ENCODE measurements around the gene REV3L. TPM values are rescaled to one million over a fixed set of nuclear protein-coding genes. Genes with fewer than 3 reads are reported as not detected.

The REV3L gene
- total RNA-seq, 5 donors from 2014 or later (not counting 1 experiment from before 2014, with no cell fraction given) = 18.0 to 27.6 (median 22.1) TPM

DNA sequence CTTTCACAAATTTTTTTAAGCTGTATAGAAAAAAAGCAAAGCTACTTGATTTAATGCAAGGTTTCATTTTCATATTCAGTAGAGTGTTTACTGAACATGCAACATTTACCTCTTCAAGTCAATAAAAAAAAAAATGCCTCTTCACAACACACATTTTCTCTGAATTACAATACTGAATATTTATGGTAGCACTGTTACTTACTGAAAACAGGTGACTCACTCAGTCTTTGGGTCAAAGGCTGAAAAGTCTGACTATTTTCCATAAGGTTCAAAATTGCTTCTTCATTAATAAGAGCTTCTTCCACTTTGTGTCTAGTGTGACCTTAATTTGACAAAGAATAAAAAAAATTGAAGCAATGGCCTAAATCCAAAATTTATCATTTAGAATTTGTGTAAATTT lies 101.9 kb downstream of the REV3L start:
- Histone ChIP-seq H3K36me3 (ENCODE audit: control insufficient read depth in 2 of 2, extremely low read depth in 1 of 2, insufficient read depth in 1 of 2, low read length in 1 of 2) (peaks cover 0 to 41% of the 10 kb centered on the region in 2 donors), H3K4me3 (ENCODE audit: control insufficient read depth in 1 of 2, extremely low read depth in 1 of 2, low read length in 1 of 2) (no peak overlapping the region), H3K4me1 (ENCODE audit: control insufficient read depth in 1 of 2, extremely low read depth in 1 of 2, insufficient read depth in 2 of 2, low read length in 2 of 2) (no peaks in the 10 kb centered on the region), H3K27me3 (replicated peaks in 1 of 2; ENCODE audit: control insufficient read depth in 2 of 2, extremely low read depth in 1 of 2, insufficient read depth in 2 of 2, low read length in 1 of 2) (no peaks in the 10 kb centered on the region), H3K27ac (ENCODE audit: low read length) (no peak overlapping the region), H3K9me3 (no peaks in the 10 kb centered on the region)
- ChIA-PET CTCF (interaction anchor here in 1 of 2 donors (0.6 kb wide), 1 partner anchor 110 kb away, joined by 3 read pairs; no protein-coding TSS in a partner anchor), POLR2A (no interaction called here)
- Mint-ChIP-seq H3K27me3 (no peaks in the 10 kb centered on the region), H3K4me3 (no peak overlapping the region), H3K9me3 (no peaks in the 10 kb centered on the region), H3K27ac (no peak overlapping the region), H3K36me3 (peaks cover 58% of the 10 kb centered on the region), H3K4me1 (no peaks in the 10 kb centered on the region)
- ATAC-seq (replicated peaks in 1 of 4) (no peak), DNase-seq (no peak)

DNA sequence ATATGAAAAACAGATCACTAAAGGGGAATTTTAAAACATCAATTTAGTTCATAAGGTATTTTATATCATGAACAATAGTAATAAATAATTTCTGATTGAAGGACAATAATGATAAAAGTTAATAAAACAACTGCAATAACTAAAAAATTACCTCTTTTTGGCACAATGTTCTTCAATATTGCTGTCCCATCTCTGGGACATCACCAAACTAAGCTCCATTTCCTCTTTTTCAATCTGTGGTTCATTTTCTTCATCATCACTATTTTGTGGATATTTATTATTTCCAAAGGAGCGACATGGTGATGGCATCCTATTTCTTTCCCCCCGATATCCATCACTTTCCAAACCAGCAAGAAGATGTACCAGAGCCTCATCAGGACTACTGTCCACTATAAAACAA lies 103.2 kb downstream of the REV3L start:
- Mint-ChIP-seq H3K4me3 (no peak overlapping the region), H3K9me3 (no peaks in the 10 kb centered on the region), H3K27ac (no peak overlapping the region), H3K4me1 (no peaks in the 10 kb centered on the region), H3K36me3 (peaks cover 59% of the 10 kb centered on the region), H3K27me3 (no peaks in the 10 kb centered on the region)
- ATAC-seq (replicated peaks in 1 of 4) = no peak
- no peak overlapping the region for H3K4me3 ChIP-seq (ENCODE audit: control insufficient read depth in 1 of 2, extremely low read depth in 1 of 2, low read length in 1 of 2)
- H3K27ac ChIP-seq (ENCODE audit: low read length) = no peak overlapping the region
- H3K9me3 ChIP-seq = no peaks in the 10 kb centered on the region
- WGBS (ENCODE audit: insufficient coverage) = 100% methylated on average over 1 of the region's 2 CpGs
- no peaks in the 10 kb centered on the region for H3K4me1 ChIP-seq (ENCODE audit: control insufficient read depth in 1 of 2, extremely low read depth in 1 of 2, insufficient read depth in 2 of 2, low read length in 2 of 2)
- H3K36me3 ChIP-seq (ENCODE audit: control insufficient read depth in 2 of 2, extremely low read depth in 1 of 2, insufficient read depth in 1 of 2, low read length in 1 of 2) = peaks cover 0 to 41% of the 10 kb centered on the region in 2 donors
- POLR2A ChIA-PET = no interaction called here
- DNase-seq = no peak
- no peaks in the 10 kb centered on the region for H3K27me3 ChIP-seq (replicated peaks in 1 of 2; ENCODE audit: control insufficient read depth in 2 of 2, extremely low read depth in 1 of 2, insufficient read depth in 2 of 2, low read length in 1 of 2)
- CTCF ChIA-PET = no interaction called here

- no peak overlapping the region for H3K4me3 Mint-ChIP-seq
- H3K9me3 Mint-ChIP-seq = no peaks in the 10 kb centered on the region
- no peaks in the 10 kb centered on the region for H3K27me3 Mint-ChIP-seq
- ChIA-PET CTCF (no interaction called here), POLR2A (no interaction called here)
- H3K4me1 Mint-ChIP-seq = no peaks in the 10 kb centered on the region
- Histone ChIP-seq H3K36me3 (ENCODE audit: control insufficient read depth in 2 of 2, extremely low read depth in 1 of 2, insufficient read depth in 1 of 2, low read length in 1 of 2) (peaks cover 0 to 43% of the 10 kb centered on the region in 2 donors), H3K27ac (ENCODE audit: low read length) (no peak overlapping the region), H3K9me3 (no peaks in the 10 kb centered on the region), H3K4me3 (ENCODE audit: control insufficient read depth in 1 of 2, extremely low read depth in 1 of 2, low read length in 1 of 2) (no peak overlapping the region), H3K4me1 (ENCODE audit: control insufficient read depth in 1 of 2, extremely low read depth in 1 of 2, insufficient read depth in 2 of 2, low read length in 2 of 2) (no peaks in the 10 kb centered on the region), H3K27me3 (replicated peaks in 1 of 2; ENCODE audit: control insufficient read depth in 2 of 2, extremely low read depth in 1 of 2, insufficient read depth in 2 of 2, low read length in 1 of 2) (no peaks in the 10 kb centered on the region)
- no peak overlapping the region for H3K27ac Mint-ChIP-seq
- ATAC-seq (replicated peaks in 1 of 4) = no peak
- H3K36me3 Mint-ChIP-seq = peaks cover 59% of the 10 kb centered on the region
- no peak for DNase-seq
Measured at GRCh38 chr6:111379302-111379701, 103.7 kb downstream of the REV3L start.

GRCh38 chr6:111377558-111378120 lies 105.4 kb downstream of the REV3L start:
- Histone ChIP-seq H3K27ac (ENCODE audit: low read length) (no peak overlapping the region), H3K4me1 (ENCODE audit: control insufficient read depth in 1 of 2, extremely low read depth in 1 of 2, insufficient read depth in 2 of 2, low read length in 2 of 2) (no peaks in the 10 kb centered on the region), H3K27me3 (replicated peaks in 1 of 2; ENCODE audit: control insufficient read depth in 2 of 2, extremely low read depth in 1 of 2, insufficient read depth in 2 of 2, low read length in 1 of 2) (no peaks in the 10 kb centered on the region), H3K9me3 (no peaks in the 10 kb centered on the region), H3K4me3 (ENCODE audit: control insufficient read depth in 1 of 2, extremely low read depth in 1 of 2, low read length in 1 of 2) (no peak overlapping the region), H3K36me3 (ENCODE audit: control insufficient read depth in 2 of 2, extremely low read depth in 1 of 2, insufficient read depth in 1 of 2, low read length in 1 of 2) (peaks cover 0 to 40% of the 10 kb centered on the region in 2 donors)
- ChIA-PET CTCF (no interaction called here), POLR2A (interaction anchor here in 1 of 2 donors (0.6 kb wide), 1 partner anchor 436 kb away, joined by 4 read pairs; no protein-coding TSS in a partner anchor)
- H3K27ac Mint-ChIP-seq = no peak overlapping the region
- WGBS (ENCODE audit: insufficient coverage) = no CpG with 5 or more reads among the region's 2 CpGs
- H3K9me3 Mint-ChIP-seq = no peaks in the 10 kb centered on the region
- H3K4me1 Mint-ChIP-seq = no peaks in the 10 kb centered on the region
- H3K27me3 Mint-ChIP-seq = no peaks in the 10 kb centered on the region
- no peak overlapping the region for H3K4me3 Mint-ChIP-seq
- peaks cover 61% of the 10 kb centered on the region for H3K36me3 Mint-ChIP-seq
- ATAC-seq (replicated peaks in 1 of 4) (no peak), DNase-seq (no peak)

GRCh38 chr6:111367393-111368088 lies 115.5 kb downstream of the REV3L start:
- no peak for ATAC-seq (replicated peaks in 1 of 4)
- CTCF ChIA-PET = no interaction called here
- WGBS (ENCODE audit: insufficient coverage) = 98% methylated on average over 7 of the region's 9 CpGs
- H3K4me1 ChIP-seq (ENCODE audit: control insufficient read depth in 1 of 2, extremely low read depth in 1 of 2, insufficient read depth in 2 of 2, low read length in 2 of 2) = no peaks in the 10 kb centered on the region
- H3K36me3 Mint-ChIP-seq = peaks cover 34% of the 10 kb centered on the region
- H3K27me3 Mint-ChIP-seq = no peaks in the 10 kb centered on the region
- no peak overlapping the region for H3K4me3 Mint-ChIP-seq
- no peaks in the 10 kb centered on the region for H3K27me3 ChIP-seq (replicated peaks in 1 of 2; ENCODE audit: control insufficient read depth in 2 of 2, extremely low read depth in 1 of 2, insufficient read depth in 2 of 2, low read length in 1 of 2)
- no peak for DNase-seq
- no peak overlapping the region for H3K27ac Mint-ChIP-seq
- no peaks in the 10 kb centered on the region for H3K9me3 ChIP-seq
- no peak overlapping the region for H3K4me3 ChIP-seq (ENCODE audit: control insufficient read depth in 1 of 2, extremely low read depth in 1 of 2, low read length in 1 of 2)
- H3K4me1 Mint-ChIP-seq = no peaks in the 10 kb centered on the region
- no peaks in the 10 kb centered on the region for H3K9me3 Mint-ChIP-seq
- POLR2A ChIA-PET = no interaction called here
- peaks cover 0 to 2% of the 10 kb centered on the region in 2 donors for H3K36me3 ChIP-seq (ENCODE audit: control insufficient read depth in 2 of 2, extremely low read depth in 1 of 2, insufficient read depth in 1 of 2, low read length in 1 of 2)
- H3K27ac ChIP-seq (ENCODE audit: low read length) = no peak overlapping the region

DNA sequence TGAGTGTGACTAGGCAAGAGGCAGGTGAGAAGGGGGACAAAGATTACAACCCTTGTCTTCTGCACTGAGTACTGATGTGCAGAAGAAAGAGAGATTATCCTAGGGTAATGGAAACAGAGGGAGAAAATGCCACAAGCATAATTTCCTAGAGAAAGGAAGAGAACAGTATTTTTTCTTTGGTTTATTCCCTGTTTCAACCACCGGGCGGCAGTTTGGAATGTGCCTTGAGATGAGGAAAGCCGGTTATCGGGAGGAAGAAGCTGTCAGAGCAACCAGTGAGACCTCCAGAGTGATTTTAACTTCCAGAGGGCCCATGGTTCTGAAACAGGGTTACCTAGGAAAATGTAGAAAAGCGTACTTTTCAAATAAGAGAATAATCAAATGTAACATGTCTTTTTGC lies 121.4 kb downstream of the REV3L start:
- Histone ChIP-seq H3K9me3 (no peaks in the 10 kb centered on the region), H3K4me3 (ENCODE audit: control insufficient read depth in 1 of 2, extremely low read depth in 1 of 2, low read length in 1 of 2) (no peak overlapping the region), H3K36me3 (ENCODE audit: control insufficient read depth in 2 of 2, extremely low read depth in 1 of 2, insufficient read depth in 1 of 2, low read length in 1 of 2) (peaks cover 0 to 16% of the 10 kb centered on the region in 2 donors), H3K27ac (ENCODE audit: low read length) (no peak overlapping the region), H3K4me1 (ENCODE audit: control insufficient read depth in 1 of 2, extremely low read depth in 1 of 2, insufficient read depth in 2 of 2, low read length in 2 of 2) (no peaks in the 10 kb centered on the region), H3K27me3 (replicated peaks in 1 of 2; ENCODE audit: control insufficient read depth in 2 of 2, extremely low read depth in 1 of 2, insufficient read depth in 2 of 2, low read length in 1 of 2) (no peaks in the 10 kb centered on the region)
- DNase-seq (peak in 2 of 35 experiments; percentile 2 to 24), ATAC-seq (replicated peaks in 1 of 4) (no peak)
- Mint-ChIP-seq H3K27ac (no peak overlapping the region), H3K9me3 (no peaks in the 10 kb centered on the region), H3K27me3 (no peaks in the 10 kb centered on the region), H3K4me1 (no peaks in the 10 kb centered on the region), H3K4me3 (no peak overlapping the region), H3K36me3 (peaks cover 24% of the 10 kb centered on the region)
- no CpG with 5 or more reads among the region's 5 CpGs for WGBS (ENCODE audit: insufficient coverage)
- ChIA-PET POLR2A (no interaction called here), CTCF (no interaction called here)

All from T-cell (primary cell).